ENCODE data around the gene RGS13.

DNA sequence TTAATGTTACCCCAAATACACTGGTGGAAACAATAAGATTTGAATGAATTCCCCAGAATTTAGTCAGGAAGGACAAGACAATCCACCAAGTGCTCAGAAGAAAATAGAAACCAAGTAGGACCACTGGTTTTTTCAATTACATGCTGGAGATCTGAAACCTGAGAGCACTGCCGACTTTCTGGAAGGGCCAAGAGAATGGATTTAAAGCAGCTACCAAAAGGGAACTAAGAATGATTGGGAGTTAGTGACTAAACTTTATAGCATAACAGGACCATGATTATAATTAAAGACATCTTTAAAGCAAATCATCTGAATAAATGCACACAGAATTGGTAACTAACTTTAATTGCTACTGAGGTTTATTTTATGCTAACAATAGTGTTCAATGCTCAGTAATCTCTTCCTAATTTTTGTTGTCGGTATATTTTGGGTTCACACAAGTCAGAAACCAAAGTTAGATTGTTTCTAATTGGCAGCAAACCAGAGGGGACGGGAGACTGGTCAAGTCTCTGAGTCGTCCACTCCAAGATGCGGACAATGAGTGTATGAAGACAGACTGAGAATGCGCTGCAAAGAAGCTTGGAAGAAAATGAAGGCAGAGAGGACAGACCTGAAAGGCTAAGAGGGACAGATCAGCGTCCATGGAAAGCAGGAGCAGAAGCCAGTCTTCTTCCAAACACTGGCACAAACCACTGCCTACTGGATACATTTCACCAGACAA lies 2.3 kb upstream of the RGS13 start:
- TF ChIP-seq, protein P1, sequence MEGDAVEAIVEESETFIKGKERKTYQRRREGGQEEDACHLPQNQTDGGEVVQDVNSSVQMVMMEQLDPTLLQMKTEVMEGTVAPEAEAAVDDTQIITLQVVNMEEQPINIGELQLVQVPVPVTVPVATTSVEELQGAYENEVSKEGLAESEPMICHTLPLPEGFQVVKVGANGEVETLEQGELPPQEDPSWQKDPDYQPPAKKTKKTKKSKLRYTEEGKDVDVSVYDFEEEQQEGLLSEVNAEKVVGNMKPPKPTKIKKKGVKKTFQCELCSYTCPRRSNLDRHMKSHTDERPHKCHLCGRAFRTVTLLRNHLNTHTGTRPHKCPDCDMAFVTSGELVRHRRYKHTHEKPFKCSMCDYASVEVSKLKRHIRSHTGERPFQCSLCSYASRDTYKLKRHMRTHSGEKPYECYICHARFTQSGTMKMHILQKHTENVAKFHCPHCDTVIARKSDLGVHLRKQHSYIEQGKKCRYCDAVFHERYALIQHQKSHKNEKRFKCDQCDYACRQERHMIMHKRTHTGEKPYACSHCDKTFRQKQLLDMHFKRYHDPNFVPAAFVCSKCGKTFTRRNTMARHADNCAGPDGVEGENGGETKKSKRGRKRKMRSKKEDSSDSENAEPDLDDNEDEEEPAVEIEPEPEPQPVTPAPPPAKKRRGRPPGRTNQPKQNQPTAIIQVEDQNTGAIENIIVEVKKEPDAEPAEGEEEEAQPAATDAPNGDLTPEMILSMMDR (conservative IDR thresholded peaks at IDR 0.05 in 1 of 2, IDR thresholded peaks at IDR 0.05 in 1 of 2; ENCODE audit: low read depth in 1 of 2, low read length in 2 of 2) = no peak
- TF ChIP-seq EZH2 (IDR thresholded peaks at IDR 0.05; ENCODE audit: low read length, missing control alignments) = no peak

All from fibroblast of lung (primary cell).